H9 (cell line): ENCODE data around the gene ADAMTS2. TPM values are rescaled to one million over a fixed set of nuclear protein-coding genes. Genes with fewer than 3 reads are reported as not detected.

ENCODE experiments used
- DNase-seq: peaks from one replicate; pipeline ENCODE4 v3.0.0-alpha.2; 2017
- H2AFZ ChIP-seq: one replicate; pipeline ENCODE4 v1.6.1; 2013; ENCODE audit warnings: mild to moderate bottlenecking, low read length, control low read depth, moderate library complexity
- H2AK5ac ChIP-seq: 2 replicates; pipeline ENCODE4 v1.6.1; 2013; ENCODE audit warnings: low read length, control low read depth, mixed read lengths; ENCODE audit not compliant: insufficient read length
- H2BK120ac ChIP-seq: one replicate; pipeline ENCODE4 v1.6.1; 2013; ENCODE audit warnings: low read depth, mild to moderate bottlenecking, low read length, control low read depth, inconsistent platforms; ENCODE audit not compliant: poor library complexity, severe bottlenecking
- H2BK12ac ChIP-seq: 2 replicates; pipeline ENCODE4 v1.6.1; 2013; ENCODE audit warnings: low read length, control low read depth, mixed read lengths, low read depth; ENCODE audit not compliant: insufficient read length
- H2BK15ac ChIP-seq: 2 replicates; pipeline ENCODE4 v1.6.1; 2013; ENCODE audit warnings: low read depth, low read length, control low read depth
- H2BK20ac ChIP-seq: one replicate; pipeline ENCODE4 v1.6.1; 2013; ENCODE audit warnings: low read depth, mild to moderate bottlenecking, low read length, control low read depth, inconsistent platforms; ENCODE audit not compliant: poor library complexity, severe bottlenecking
- H2BK5ac ChIP-seq: 2 replicates; pipeline ENCODE4 v1.6.1; 2013; ENCODE audit warnings: low read length, control low read depth, mixed read lengths; ENCODE audit not compliant: insufficient read length
- H3K14ac ChIP-seq: 2 replicates; pipeline ENCODE4 v1.6.1; 2013; ENCODE audit warnings: low read length, control low read depth; ENCODE audit not compliant: insufficient read depth
- H3K18ac ChIP-seq: 2 replicates; pipeline ENCODE4 v1.6.1; 2013; ENCODE audit warnings: low read depth, mild to moderate bottlenecking, mixed read lengths, low read length, control low read depth; ENCODE audit not compliant: insufficient read length
- H3K23ac ChIP-seq: 2 replicates; pipeline ENCODE4 v1.6.1; 2013; ENCODE audit warnings: low read length, control low read depth, mixed read lengths, low read depth; ENCODE audit not compliant: insufficient read length
- H3K23me2 ChIP-seq: 2 replicates; pipeline ENCODE4 v1.6.1; 2013; ENCODE audit warnings: low read depth, mild to moderate bottlenecking, mixed read lengths, low read length, control low read depth; ENCODE audit not compliant: insufficient read length, poor library complexity, severe bottlenecking
- H3K27ac ChIP-seq: 2 replicates; pipeline ENCODE4 v1.5.1; 2013; ENCODE audit warnings: low read length, control low read depth, mixed read lengths, low read depth; ENCODE audit not compliant: insufficient read length
- H3K27me3 ChIP-seq: 2 replicates; pipeline ENCODE4 v1.6.1; 2013; ENCODE audit warnings: low read length, control low read depth, inconsistent platforms; ENCODE audit not compliant: insufficient read depth
- H3K4ac ChIP-seq: 2 replicates; pipeline ENCODE4 v1.6.1; 2013; ENCODE audit warnings: low read depth, mild to moderate bottlenecking, control low read depth, inconsistent platforms, low read length, moderate library complexity
- H3K4me1 ChIP-seq: 2 replicates; pipeline ENCODE4 v1.6.1; 2013; ENCODE audit warnings: low read length, control low read depth, inconsistent platforms; ENCODE audit not compliant: insufficient read depth
- H3K4me2 ChIP-seq: 2 replicates; pipeline ENCODE4 v1.6.1; 2013; ENCODE audit warnings: low read length, control low read depth, mixed read lengths; ENCODE audit not compliant: insufficient read length, insufficient read depth
- H3K56ac ChIP-seq: 2 replicates; pipeline ENCODE4 v1.6.1; 2013; ENCODE audit warnings: low read depth, mild to moderate bottlenecking, mixed read lengths, low read length, control low read depth; ENCODE audit not compliant: insufficient read length
- H3K79me1 ChIP-seq: 2 replicates; pipeline ENCODE4 v1.6.1; 2013; ENCODE audit warnings: low read depth, mild to moderate bottlenecking, moderate library complexity, low read length, control low read depth, inconsistent platforms; ENCODE audit not compliant: insufficient read depth, poor library complexity, severe bottlenecking
- H3K79me2 ChIP-seq: 2 replicates; pipeline ENCODE4 v1.6.1; 2013; ENCODE audit warnings: low read length, control low read depth, inconsistent platforms; ENCODE audit not compliant: insufficient read depth
- H3K9ac ChIP-seq: 2 replicates; pipeline ENCODE4 v1.6.1; 2013; ENCODE audit warnings: low read length, control low read depth, mixed read lengths; ENCODE audit not compliant: insufficient read length; ENCODE audit errors: extremely low read depth
- H3K9me3 ChIP-seq: one replicate; pipeline ENCODE4 v1.6.1; 2013; ENCODE audit warnings: low read depth, low read length, inconsistent platforms; ENCODE audit not compliant: control insufficient read depth
- H3T11ph ChIP-seq: one replicate; pipeline ENCODE4 v1.6.1; 2013; ENCODE audit warnings: mild to moderate bottlenecking, low read length, control low read depth, inconsistent platforms
- H4K20me1 ChIP-seq: one replicate; pipeline ENCODE4 v1.6.1; 2013; ENCODE audit not compliant: control insufficient read depth, insufficient read length, insufficient read depth
- H4K5ac ChIP-seq: 2 replicates; pipeline ENCODE4 v1.6.1; 2013; ENCODE audit warnings: low read depth, mild to moderate bottlenecking, mixed read lengths, low read length, control low read depth; ENCODE audit not compliant: insufficient read length
- H4K8ac ChIP-seq: replicated peaks from 2 replicates; pipeline ENCODE4 v1.6.1; 2013; ENCODE audit warnings: low read length, control low read depth, mixed read lengths, low read depth; ENCODE audit not compliant: insufficient read length
- H4K91ac ChIP-seq: 2 replicates; pipeline ENCODE4 v1.6.1; 2013; ENCODE audit warnings: low read depth, mild to moderate bottlenecking, moderate library complexity, mixed read lengths, low read length, control low read depth; ENCODE audit not compliant: insufficient read length
- H3K27ac Mint-ChIP-seq, 3 experiments: 2 replicates in 2 of 3; 3 replicates in 1 of 3; pipeline ENCODE4 v1.8.0; 2020 to 2021; ENCODE audit warnings: mixed read lengths in 3 of 3, mild to moderate bottlenecking in 1 of 3, moderate library complexity in 1 of 3
- H3K27me3 Mint-ChIP-seq: 2 replicates; pipeline ENCODE4 v1.8.0; 2021; ENCODE audit warnings: low read depth, mild to moderate bottlenecking, moderate library complexity, mixed read lengths
- H3K36me3 Mint-ChIP-seq, 3 experiments: 2 replicates in 2 of 3; 3 replicates in 1 of 3; pipeline ENCODE4 v1.8.0; 2020 to 2021; ENCODE audit warnings: low read depth in 3 of 3, mixed read lengths in 3 of 3; ENCODE audit not compliant: insufficient read depth in 1 of 3
- H3K4me1 Mint-ChIP-seq, 2 experiments: 2 replicates each; pipeline ENCODE4 v1.8.0; 2020; ENCODE audit warnings: mixed read lengths in 2 of 2
- H3K4me3 Mint-ChIP-seq, 2 experiments: 2 replicates in 1 of 2; 3 replicates in 1 of 2; pipeline ENCODE4 v1.8.0; 2020 to 2021; ENCODE audit warnings: mild to moderate bottlenecking in 2 of 2, mixed read lengths in 2 of 2, moderate library complexity in 1 of 2
- H3K9me3 Mint-ChIP-seq, 2 experiments: 2 replicates in 1 of 2; 3 replicates in 1 of 2; pipeline ENCODE4 v1.8.0; 2020; ENCODE audit warnings: mild to moderate bottlenecking in 2 of 2, mixed read lengths in 2 of 2, moderate library complexity in 1 of 2
- CTCF ChIP-seq: fragments of 200-600 bp; sonication (generic); conservative IDR thresholded peaks from 3 replicates; pipeline ENCODE4 v1.8.0; 2021; ENCODE audit warnings: antibody characterized with exemption, mild to moderate bottlenecking
- WGBS: extraction: QIAGEN DNeasy Blood & Tissue Kit; methylation state at CpG from one replicate; pipeline ENCODE4 v1.1.7; 2013; ENCODE audit warnings: missing lambda C conversion rate, low lambda C conversion rate, mixed read lengths; ENCODE audit not compliant: insufficient read length; ENCODE audit errors: extremely low coverage; 5-methylcytosine and 5-hydroxymethylcytosine counted together
- total RNA-seq: library from RNA; stranded (reverse); gene quantifications from 2 replicates; pipeline ENCODE4 v1.2.1, GENCODE V29; 2021

The ADAMTS2 gene
- total RNA-seq, 1 experiment from 2014 or later: 5.4 TPM

DNA sequence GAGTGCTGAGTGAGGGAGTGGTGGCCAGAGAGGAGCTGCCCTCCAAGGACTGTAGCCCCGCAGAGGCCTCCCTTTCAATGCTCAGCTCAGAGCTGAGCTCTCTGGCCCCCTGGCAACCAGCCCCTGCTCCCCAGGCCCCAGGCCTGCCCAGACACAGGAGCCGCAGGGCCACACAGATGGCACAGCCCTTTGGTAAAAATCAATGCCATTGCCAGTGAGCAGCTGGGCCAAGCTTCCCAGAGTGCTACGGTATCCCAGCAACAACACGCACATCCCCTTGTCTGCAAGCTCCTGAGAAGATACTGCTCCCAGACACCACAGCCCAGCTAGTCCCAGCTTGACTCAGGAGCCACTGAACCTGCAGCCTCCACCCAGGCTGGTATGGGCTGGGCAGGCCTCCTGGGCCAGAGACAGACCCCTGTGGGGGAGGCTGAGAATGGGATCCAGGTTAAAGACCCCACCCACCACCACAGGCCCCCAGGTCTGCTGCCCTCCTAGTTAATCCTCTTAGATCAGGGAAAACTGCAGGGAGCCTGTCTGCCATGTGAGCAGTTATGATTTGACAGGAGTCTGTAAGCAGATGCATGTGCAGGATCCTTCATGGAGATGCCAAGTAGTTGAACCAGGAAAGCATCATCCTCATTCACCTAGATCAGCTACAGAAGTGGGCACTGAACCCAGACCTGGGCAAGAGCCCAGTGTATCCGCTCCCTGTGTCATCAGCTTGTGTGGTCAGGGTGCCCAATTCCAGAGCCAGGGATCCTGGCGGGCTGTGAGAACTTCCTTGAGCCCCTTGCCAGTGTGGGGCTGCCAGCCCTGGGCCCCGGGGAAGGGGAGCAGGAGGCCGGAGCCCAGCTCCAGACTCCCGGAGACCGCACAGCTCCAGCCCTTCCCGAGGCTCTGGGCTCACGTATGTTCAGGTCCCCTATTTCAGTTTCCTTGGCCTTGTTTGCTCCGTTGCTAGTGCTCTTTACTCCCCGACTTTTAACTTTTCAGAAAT is 26.7 kb upstream of the ADAMTS2 start:
- Histone ChIP-seq H3K56ac (no peak overlapping the region), H2AFZ (no peak overlapping the region), H3T11ph (no peak overlapping the region), H3K4me1 (no peaks in the 10 kb centered on the region), H3K4ac (no peak overlapping the region), H3K23me2 (no peaks in the 10 kb centered on the region), H3K27me3 (no peaks in the 10 kb centered on the region), H3K23ac (no peak overlapping the region), H2BK5ac (no peak overlapping the region), H3K18ac (no peak overlapping the region), H4K8ac (no peak overlapping the region), H3K9me3 (no peaks in the 10 kb centered on the region), H2AK5ac (no peak overlapping the region), H4K5ac (no peak overlapping the region), H4K91ac (no peak overlapping the region), H3K14ac (no peak overlapping the region), H2BK12ac (no peak overlapping the region), H3K9ac (no peak overlapping the region), H3K27ac (no peak overlapping the region), H3K79me1 (no peaks in the 10 kb centered on the region), H3K79me2 (no peaks in the 10 kb centered on the region), H2BK20ac (no peak overlapping the region), H4K20me1 (no peaks in the 10 kb centered on the region), H3K4me2 (no peak overlapping the region), H2BK120ac (no peak overlapping the region), H2BK15ac (no peak overlapping the region)
- DNase-seq: peak; percentile 14
- Mint-ChIP-seq H3K27me3 (peaks cover 7% of the 10 kb centered on the region), H3K9me3 (peaks cover 8 to 12% of the 10 kb centered on the region in 2 experiments; a peak in 2 of 5 replicates), H3K4me1 (peaks cover 0 to 5% of the 10 kb centered on the region in 2 experiments; a peak in 2 of 4 replicates), H3K27ac (no peak overlapping the region), H3K4me3 (no peak overlapping the region), H3K36me3 (peaks cover 0 to 5% (median 4%) of the 10 kb centered on the region in 3 experiments; a peak in 5 of 7 replicates)
- no peak for TF ChIP-seq CTCF
- no CpG with 5 or more reads among the region's 14 CpGs for WGBS
